Nephron progenitor cell (in vitro differentiated cells): Measurements from ENCODE around the gene HOXA7.
A peak's percentile ranks its signal among the peaks of the same experiment; 100 is the strongest.

Source experiments
- DNase-seq: peaks from one replicate; pipeline ENCODE4 v3.0.0; 2021
- H3K27ac Mint-ChIP-seq: 2 replicates; pipeline ENCODE4 v1.8.0; 2021; ENCODE audit warnings: mild to moderate bottlenecking, moderate library complexity, mixed read lengths
- H3K27me3 Mint-ChIP-seq: 2 replicates; pipeline ENCODE4 v1.8.0; 2021; ENCODE audit warnings: mild to moderate bottlenecking, low read depth, mixed read lengths; ENCODE audit not compliant: poor library complexity
- H3K36me3 Mint-ChIP-seq: 2 replicates; pipeline ENCODE4 v1.8.0; 2021; ENCODE audit warnings: low read depth, mixed read lengths
- H3K4me1 Mint-ChIP-seq: 2 replicates; pipeline ENCODE4 v1.8.0; 2021; ENCODE audit warnings: mixed read lengths
- H3K4me3 Mint-ChIP-seq: 2 replicates; pipeline ENCODE4 v1.8.0; 2021; ENCODE audit warnings: mild to moderate bottlenecking, moderate library complexity, mixed read lengths
- H3K9me3 Mint-ChIP-seq: 2 replicates; pipeline ENCODE4 v1.8.0; 2021; ENCODE audit warnings: mild to moderate bottlenecking, moderate library complexity, mixed read lengths
- CTCF ChIP-seq: fragments of 200-600 bp; sonication (generic); IDR thresholded peaks from 2 replicates; pipeline ENCODE4 v1.5.0; 2021; ENCODE audit warnings: antibody characterized with exemption

The HOXA7 gene

GRCh38 chr7:27112361-27112760, 44.1 kb downstream of the HOXA7 start:
- H3K4me1 Mint-ChIP-seq, result peaks cover 51% of the 10 kb centered on the region
- H3K9me3 Mint-ChIP-seq, result no peaks in the 10 kb centered on the region
- H3K36me3 Mint-ChIP-seq, result peaks cover 53% of the 10 kb centered on the region
- TF ChIP-seq CTCF, result no peak
- peaks cover 4% of the 10 kb centered on the region for H3K27me3 Mint-ChIP-seq
- peak overlapping the region; percentile 100 for H3K27ac Mint-ChIP-seq
- peak overlapping the region; percentile 99 for H3K4me3 Mint-ChIP-seq
- no peak for DNase-seq

GRCh38 chr7:27111751-27112277, 44.7 kb downstream of the HOXA7 start:
- peaks cover 56% of the 10 kb centered on the region for H3K4me1 Mint-ChIP-seq
- DNase-seq, result no peak
- H3K27me3 Mint-ChIP-seq, result peaks cover 4% of the 10 kb centered on the region
- no peaks in the 10 kb centered on the region for H3K9me3 Mint-ChIP-seq
- TF ChIP-seq CTCF, result no peak
- peaks cover 53% of the 10 kb centered on the region for H3K36me3 Mint-ChIP-seq
- peak overlapping the region; percentile 99 for H3K4me3 Mint-ChIP-seq
- H3K27ac Mint-ChIP-seq, result peak overlapping the region; percentile 100

GRCh38 chr7:27111042-27111750, 45.3 kb downstream of the HOXA7 start:
- H3K4me1 Mint-ChIP-seq, result peaks cover 59% of the 10 kb centered on the region

GRCh38 chr7:27110186-27111031, 46.1 kb downstream of the HOXA7 start:
- H3K36me3 Mint-ChIP-seq, result peaks cover 49% of the 10 kb centered on the region
- peaks cover 67% of the 10 kb centered on the region for H3K4me1 Mint-ChIP-seq
- H3K4me3 Mint-ChIP-seq, result peak overlapping the region; percentile 99
- H3K27me3 Mint-ChIP-seq, result peaks cover 4% of the 10 kb centered on the region
- peak overlapping the region; percentile 100 for H3K27ac Mint-ChIP-seq
- peak; percentile 96 for DNase-seq
- TF ChIP-seq CTCF, result no peak
- H3K9me3 Mint-ChIP-seq, result no peaks in the 10 kb centered on the region

More at GRCh38 chr7:27111042-27111750, 45.3 kb downstream of the HOXA7 start:
- TF ChIP-seq CTCF, result no peak
- H3K36me3 Mint-ChIP-seq, result peaks cover 49% of the 10 kb centered on the region
- peak overlapping the region; percentile 99 for H3K4me3 Mint-ChIP-seq
- peak overlapping the region; percentile 100 for H3K27ac Mint-ChIP-seq
- peaks cover 4% of the 10 kb centered on the region for H3K27me3 Mint-ChIP-seq
- no peaks in the 10 kb centered on the region for H3K9me3 Mint-ChIP-seq
- DNase-seq, result no peak

- Mint-ChIP-seq H3K9me3 (no peaks in the 10 kb centered on the region), H3K4me3 (peak overlapping the region; percentile 99), H3K27ac (peak overlapping the region; percentile 100), H3K27me3 (peaks cover 4% of the 10 kb centered on the region), H3K4me1 (peaks cover 75% of the 10 kb centered on the region), H3K36me3 (peaks cover 43% of the 10 kb centered on the region)
- no peak for DNase-seq
- TF ChIP-seq CTCF, result no peak
These were observed 46.8 kb downstream of the HOXA7 start for GRCh38 chr7:27109466-27110185.
